Measurements from ENCODE around the gene MB21D2.
"Not testable (repeated sequence)": the region's sequence is repeated elsewhere in the genome, so short reads cannot be mapped to it uniquely, and the experiment has no call there.

The MB21D2 gene

GRCh38 chr3:192778508-192778907 lies 139.1 kb downstream of the MB21D2 start:
- Mint-ChIP-seq H3K9me3 (peaks cover 12% of the 10 kb centered on the region), H3K27ac (no peak overlapping the region), H3K36me3 (ENCODE audit: low read depth) (no peaks in the 10 kb centered on the region), H3K4me1 (ENCODE audit: low read depth) (no peaks in the 10 kb centered on the region), H3K4me3 (no peak overlapping the region), H3K27me3 (ENCODE audit: low read depth) (peaks cover 2% of the 10 kb centered on the region)
- no peak for DNase-seq (ENCODE audit: low spot score)

- H3K4me3 Mint-ChIP-seq; H3K27ac Mint-ChIP-seq; H3K36me3 Mint-ChIP-seq (ENCODE audit: low read depth); H3K4me1 Mint-ChIP-seq (ENCODE audit: low read depth); DNase-seq (ENCODE audit: low spot score); H3K27me3 Mint-ChIP-seq (ENCODE audit: low read depth): not testable (repeated sequence)
- peaks cover 13% of the 10 kb centered on the region for H3K9me3 Mint-ChIP-seq
Measured at GRCh38 chr3:192774341-192774740, 143.3 kb downstream of the MB21D2 start.

GRCh38 chr3:192772240-192772894 lies 145.3 kb downstream of the MB21D2 start:
- DNase-seq (ENCODE audit: low spot score): no peak
- H3K9me3 Mint-ChIP-seq: peaks cover 13% of the 10 kb centered on the region
- no peak overlapping the region for H3K27ac Mint-ChIP-seq
- H3K4me3 Mint-ChIP-seq: no peak overlapping the region
- H3K36me3 Mint-ChIP-seq (ENCODE audit: low read depth): no peaks in the 10 kb centered on the region
- no peaks in the 10 kb centered on the region for H3K27me3 Mint-ChIP-seq (ENCODE audit: low read depth)
- no peaks in the 10 kb centered on the region for H3K4me1 Mint-ChIP-seq (ENCODE audit: low read depth)

GRCh38 chr3:192758654-192759053 lies 159.0 kb downstream of the MB21D2 start:
- H3K4me1 Mint-ChIP-seq (ENCODE audit: low read depth): no peaks in the 10 kb centered on the region
- H3K27me3 Mint-ChIP-seq (ENCODE audit: low read depth): no peaks in the 10 kb centered on the region
- no peak for DNase-seq (ENCODE audit: low spot score)
- no peak overlapping the region for H3K27ac Mint-ChIP-seq
- no peaks in the 10 kb centered on the region for H3K9me3 Mint-ChIP-seq
- H3K36me3 Mint-ChIP-seq (ENCODE audit: low read depth): no peaks in the 10 kb centered on the region
- no peak overlapping the region for H3K4me3 Mint-ChIP-seq

GRCh38 chr3:192751148-192751547 lies 166.5 kb downstream of the MB21D2 start:
- H3K27me3 Mint-ChIP-seq (ENCODE audit: low read depth): peaks cover 2% of the 10 kb centered on the region
- H3K4me1 Mint-ChIP-seq (ENCODE audit: low read depth): no peaks in the 10 kb centered on the region
- H3K9me3 Mint-ChIP-seq: no peaks in the 10 kb centered on the region
- no peak for DNase-seq (ENCODE audit: low spot score)
- no peak overlapping the region for H3K4me3 Mint-ChIP-seq
- no peaks in the 10 kb centered on the region for H3K36me3 Mint-ChIP-seq (ENCODE audit: low read depth)
- H3K27ac Mint-ChIP-seq: no peak overlapping the region

GRCh38 chr3:192750201-192750600 lies 167.5 kb downstream of the MB21D2 start:
- Mint-ChIP-seq H3K4me1 (ENCODE audit: low read depth) (no peaks in the 10 kb centered on the region), H3K36me3 (ENCODE audit: low read depth) (no peaks in the 10 kb centered on the region), H3K27ac (no peak overlapping the region), H3K4me3 (no peak overlapping the region), H3K9me3 (no peaks in the 10 kb centered on the region), H3K27me3 (ENCODE audit: low read depth) (peaks cover 2% of the 10 kb centered on the region)
- no peak for DNase-seq (ENCODE audit: low spot score)

- H3K27ac Mint-ChIP-seq: no peak overlapping the region
- H3K27me3 Mint-ChIP-seq (ENCODE audit: low read depth): peaks cover 2% of the 10 kb centered on the region
- no peaks in the 10 kb centered on the region for H3K9me3 Mint-ChIP-seq
- DNase-seq (ENCODE audit: low spot score): no peak
- no peak overlapping the region for H3K4me3 Mint-ChIP-seq
- no peaks in the 10 kb centered on the region for H3K4me1 Mint-ChIP-seq (ENCODE audit: low read depth)
- H3K36me3 Mint-ChIP-seq (ENCODE audit: low read depth): no peaks in the 10 kb centered on the region
Measured at GRCh38 chr3:192747746-192748145, 169.9 kb downstream of the MB21D2 start.

GRCh38 chr3:192747145-192747544 lies 170.5 kb downstream of the MB21D2 start:
- DNase-seq (ENCODE audit: low spot score): no peak
- Mint-ChIP-seq H3K4me3 (no peak overlapping the region), H3K36me3 (ENCODE audit: low read depth) (no peaks in the 10 kb centered on the region), H3K27me3 (ENCODE audit: low read depth) (peaks cover 2% of the 10 kb centered on the region), H3K4me1 (ENCODE audit: low read depth) (no peaks in the 10 kb centered on the region), H3K9me3 (no peaks in the 10 kb centered on the region), H3K27ac (no peak overlapping the region)

Data from T-helper 2 cell treated with Interferon-gamma antibody and Interleukin-4, amounts not matched to agents 5 μg/mL and 100 μg/mL, for 36 hours (primary cell).